IMR-90 (cell line): ENCODE measurements around the gene ZSCAN5A. TPM values are rescaled to one million over a fixed set of nuclear protein-coding genes. Genes with fewer than 3 reads are reported as not detected.

Source experiments
- ATAC-seq: fragments of 200-7000 bp; cut with Tn5 transposase; 2 replicates; pipeline ENCODE4 v1.9.1; 2020; ENCODE audit warnings: low read depth, mild to moderate bottlenecking, moderate library complexity
- BruUV-seq: library from RNA; stranded (reverse); fragments of 400-500 nt; replicated peaks from 2 replicates; lab custom pipeline; 2021; lab: Mats Ljungman, UMichigan
- CTCF ChIA-PET: fragments of 300-600 bp; formaldehyde crosslinking; extraction: SDS; loops from one replicate; lab custom pipeline; 2021; ENCODE audit warnings: antibody characterized with exemption; lab: Yijun Ruan, JAX
- POLR2A ChIA-PET: fragments of 300-600 bp; sonication (Branson Sonifier 250); formaldehyde crosslinking; loops from one replicate; lab custom pipeline; 2022; ENCODE audit warnings: antibody characterized with exemption; ENCODE audit not compliant: unreplicated experiment; lab: Charles Lee
- DNase-seq: peaks from one replicate; pipeline ENCODE4 v3.0.0; 2013
- H2AFZ ChIP-seq: replicated peaks from 2 replicates; pipeline ENCODE3; 2013; ENCODE audit warnings: low read length, mild to moderate bottlenecking; ENCODE audit not compliant: poor library complexity
- H2AK5ac ChIP-seq: 2 replicates; pipeline ENCODE4 v1.6.1; 2013; ENCODE audit warnings: low read depth, low read length, inconsistent platforms
- H2AK9ac ChIP-seq: replicated peaks from 2 replicates; pipeline ENCODE3; 2013; ENCODE audit warnings: mild to moderate bottlenecking, low read depth, low read length, moderate library complexity; ENCODE audit not compliant: poor library complexity
- H2BK120ac ChIP-seq: 2 replicates; pipeline ENCODE4 v1.6.1; 2013; ENCODE audit warnings: low read depth, low read length, inconsistent platforms
- H2BK15ac ChIP-seq: 3 replicates; pipeline ENCODE4 v1.6.1; 2013; ENCODE audit warnings: low read depth, low read length, inconsistent platforms
- H2BK20ac ChIP-seq: 2 replicates; pipeline ENCODE4 v1.6.1; 2013; ENCODE audit warnings: low read depth, mild to moderate bottlenecking, inconsistent platforms, low read length, moderate library complexity
- H2BK5ac ChIP-seq: 2 replicates; pipeline ENCODE4 v1.6.1; 2013; ENCODE audit warnings: mild to moderate bottlenecking, low read depth, low read length, inconsistent platforms; ENCODE audit not compliant: poor library complexity, severe bottlenecking
- H3K14ac ChIP-seq: replicated peaks from 2 replicates; pipeline ENCODE4 v1.6.1; 2013; ENCODE audit warnings: low read depth, low read length, inconsistent platforms
- H3K18ac ChIP-seq: 2 replicates; pipeline ENCODE4 v1.6.1; 2013; ENCODE audit warnings: low read depth, low read length, control low read depth
- H3K23ac ChIP-seq: 2 replicates; pipeline ENCODE4 v1.6.1; 2013; ENCODE audit warnings: low read depth, low read length, inconsistent platforms
- H3K27ac ChIP-seq: 2 replicates; pipeline ENCODE4 v1.5.1; 2013; ENCODE audit warnings: mild to moderate bottlenecking, control low read depth, low read length; ENCODE audit not compliant: insufficient read depth
- H3K27me3 ChIP-seq: 2 replicates; pipeline ENCODE4 v1.6.1; 2013; ENCODE audit warnings: low read length; ENCODE audit not compliant: control insufficient read depth, insufficient read depth
- H3K36me3 ChIP-seq: 2 replicates; pipeline ENCODE4 v1.6.1; 2013; ENCODE audit warnings: low read length, mixed read lengths; ENCODE audit not compliant: control insufficient read depth, insufficient read depth
- H3K4ac ChIP-seq: 2 replicates; pipeline ENCODE4 v1.6.1; 2013; ENCODE audit warnings: low read depth, low read length, inconsistent platforms
- H3K4me1 ChIP-seq: 2 replicates; pipeline ENCODE4 v1.6.1; 2013; ENCODE audit warnings: low read length, mixed read lengths; ENCODE audit not compliant: control insufficient read depth, insufficient read depth
- H3K4me2 ChIP-seq: 2 replicates; pipeline ENCODE4 v1.6.1; 2013; ENCODE audit warnings: low read depth, mild to moderate bottlenecking, control low read depth, low read length, moderate library complexity
- H3K4me3 ChIP-seq: 2 replicates; pipeline ENCODE4 v1.5.1; 2013; ENCODE audit warnings: low read depth, mild to moderate bottlenecking, control low read depth, low read length, moderate library complexity; ENCODE audit not compliant: insufficient read depth
- H3K56ac ChIP-seq: 2 replicates; pipeline ENCODE4 v1.6.1; 2013; ENCODE audit warnings: low read length, inconsistent platforms; ENCODE audit not compliant: insufficient read depth; ENCODE audit errors: extremely low read depth
- H3K79me1 ChIP-seq, 2 experiments: 2 replicates each; pipeline ENCODE4 v1.6.1; 2013; ENCODE audit warnings: low read length in 2 of 2, inconsistent platforms in 1 of 2, low read depth in 1 of 2
- H3K9ac ChIP-seq: 2 replicates; pipeline ENCODE4 v1.6.1; 2013; ENCODE audit warnings: low read depth, low read length, control low read depth
- H3K9me1 ChIP-seq: 2 replicates; pipeline ENCODE4 v1.6.1; 2013; ENCODE audit warnings: low read length, inconsistent platforms; ENCODE audit not compliant: insufficient read depth
- H3K9me3 ChIP-seq: 2 replicates; pipeline ENCODE4 v1.6.1; 2013; ENCODE audit warnings: low read length; ENCODE audit not compliant: control insufficient read depth, insufficient read depth
- H4K20me1 ChIP-seq: 2 replicates; pipeline ENCODE4 v1.6.1; 2013; ENCODE audit warnings: low read length, inconsistent platforms; ENCODE audit not compliant: insufficient read depth
- H4K5ac ChIP-seq: 2 replicates; pipeline ENCODE4 v1.6.1; 2013; ENCODE audit warnings: mild to moderate bottlenecking, low read depth, low read length, control low read depth
- H4K8ac ChIP-seq, 2 experiments: 2 replicates each; pipeline ENCODE4 v1.6.1; 2013; ENCODE audit warnings: low read depth in 2 of 2, low read length in 2 of 2, control low read depth in 1 of 2, inconsistent platforms in 1 of 2
- H4K91ac ChIP-seq: 2 replicates; pipeline ENCODE4 v1.6.1; 2013; ENCODE audit warnings: low read depth, low read length, inconsistent platforms; ENCODE audit not compliant: insufficient read depth
- BHLHE40 ChIP-seq: fragments of 150-350 bp; IDR thresholded peaks from 2 replicates; pipeline ENCODE4 v1.6.1; 2016; ENCODE audit warnings: mild to moderate bottlenecking, low read depth, low read length
- CEBPB ChIP-seq: IDR thresholded peaks from 2 replicates; pipeline ENCODE4 v1.6.1; 2012; ENCODE audit warnings: low read depth, low read length, improper control_type of control experiment
- CHD1 ChIP-seq: IDR thresholded peaks from 2 replicates; pipeline ENCODE4 v1.6.1; 2012; ENCODE audit warnings: low read depth, low read length, improper control_type of control experiment
- FOS ChIP-seq: fragments of 150-350 bp; IDR thresholded peaks from 2 replicates; pipeline ENCODE4 v1.6.1; 2016; ENCODE audit warnings: low read depth, low read length
- MAFK ChIP-seq: IDR thresholded peaks from 2 replicates; pipeline ENCODE4 v1.6.1; 2012; ENCODE audit warnings: low read depth, low read length, improper control_type of control experiment
- MAZ ChIP-seq: IDR thresholded peaks from 2 replicates; pipeline ENCODE4 v1.6.1; 2012; ENCODE audit warnings: low read depth, mild to moderate bottlenecking, low read length, improper control_type of control experiment, moderate library complexity, borderline replicate concordance
- MXI1 ChIP-seq: IDR thresholded peaks from 2 replicates; pipeline ENCODE4 v1.6.1; 2012; ENCODE audit warnings: low read depth, mild to moderate bottlenecking, low read length, moderate library complexity, borderline replicate concordance
- NFE2L2 ChIP-seq: fragments of 150-350 bp; IDR thresholded peaks from 2 replicates; pipeline ENCODE4 v1.6.1; 2016; ENCODE audit warnings: low read depth, mild to moderate bottlenecking, low read length
- POLR2A ChIP-seq: IDR thresholded peaks from 2 replicates; pipeline ENCODE4 v1.6.1; 2012; ENCODE audit warnings: mild to moderate bottlenecking, low read depth, low read length
- RAD21 ChIP-seq: IDR thresholded peaks from 2 replicates; pipeline ENCODE4 v1.6.1; 2012; ENCODE audit warnings: low read length, improper control_type of control experiment
- RCOR1 ChIP-seq: IDR thresholded peaks from 2 replicates; pipeline ENCODE4 v1.6.1; 2012; ENCODE audit warnings: mild to moderate bottlenecking, low read length, improper control_type of control experiment; ENCODE audit not compliant: insufficient replicate concordance
- RFX5 ChIP-seq: IDR thresholded peaks from 2 replicates; pipeline ENCODE4 v1.8.0; 2012; ENCODE audit warnings: low read depth, mild to moderate bottlenecking, low read length, moderate library complexity
- SMC3 ChIP-seq: fragments of 150-350 bp; IDR thresholded peaks from 2 replicates; pipeline ENCODE4 v1.6.1; 2016; ENCODE audit warnings: low read depth, mild to moderate bottlenecking, antibody characterized with exemption, low read length, moderate library complexity
- WGBS, 2 experiments: methylation state at CpG; one replicate each; pipeline versions ENCODE4 v1.1.5 to v1.1.7; 2013; ENCODE audit warnings: missing lambda C conversion rate in 2 of 2; ENCODE audit not compliant: insufficient read length in 1 of 2; ENCODE audit errors: extremely low coverage in 2 of 2; 5-methylcytosine and 5-hydroxymethylcytosine counted together
- dilution Hi-C: fragments of 300-500 bp; cut with HindIII; formaldehyde crosslinking; loops from one replicate; pipeline ENCODE4 v1.14.3; 2018; ENCODE audit warnings: low sequenced_read_pairs; ENCODE audit not compliant: unreplicated experiment
- in situ Hi-C: fragments of 300-500 bp; cut with MboI; formaldehyde crosslinking; loops from 3 replicates; pipeline ENCODE4 v1.14.3; 2019; ENCODE audit warnings: low sequenced_read_pairs, inconsistent platforms, mixed read lengths
- intact Hi-C: fragments of 100-400 bp; cut with micrococcal nuclease; formaldehyde crosslinking; loops from 2 replicates; pipeline ENCODE4 v1.10.0; 2022
- polyA plus RNA-seq, 3 experiments: library from polyadenylated mRNA; depleted of rRNA; stranded (reverse); fragments of >200 nt; gene quantifications; 2 replicates each; pipeline ENCODE4 v1.2.3, GENCODE V29; 2012; ENCODE audit warnings: low replicate concordance in 1 of 3
- total RNA-seq: library from RNA; depleted of rRNA; stranded (reverse); fragments of >200 nt; gene quantifications from 2 replicates; pipeline ENCODE4 v1.2.3, GENCODE V29; 2012
- TF ChIP-seq, protein P1 (sequence below): fragments of 150-350 bp; IDR thresholded peaks from 2 replicates; pipeline ENCODE4 v1.6.1; 2017; ENCODE audit warnings: mild to moderate bottlenecking, antibody characterized with exemption, low read length, low read depth
- TF ChIP-seq, protein P2 (sequence below): fragments of 150-350 bp; IDR thresholded peaks from 2 replicates; pipeline ENCODE4 v1.6.1; 2016; ENCODE audit warnings: low read depth, mild to moderate bottlenecking, low read length, moderate library complexity, borderline replicate concordance
- TF ChIP-seq, protein P3 (sequence below): conservative IDR thresholded peaks from 2 replicates; pipeline ENCODE4 v1.5.1; 2012; ENCODE audit warnings: mild to moderate bottlenecking, low read depth, low read length, improper control_type of control experiment

Gene ZSCAN5A
- total and polyA plus RNA-seq, 2 of the 4 experiments (the other 2 are of a cell fraction): 4.3 to 5.0 TPM

DNA sequence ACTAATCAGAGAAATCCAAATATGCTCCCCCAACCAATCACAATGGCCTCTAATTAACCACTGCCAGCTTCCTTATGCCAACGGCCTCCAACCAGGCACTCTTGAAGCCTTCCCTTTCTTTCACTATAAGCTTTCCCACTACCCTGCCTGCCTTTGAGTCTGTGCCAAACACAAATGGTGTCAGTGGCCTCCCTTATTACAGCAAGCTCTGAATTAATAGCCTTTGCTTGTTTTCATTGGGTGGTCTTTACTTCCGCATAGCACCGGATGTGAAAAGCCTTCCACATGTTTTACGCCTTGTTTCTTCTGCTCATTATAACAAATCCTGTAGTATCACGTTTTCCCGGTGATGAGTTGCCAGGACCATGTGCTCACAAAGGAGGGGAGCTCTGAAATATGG lies 43.5 kb downstream of the ZSCAN5A start:
- Histone ChIP-seq H4K20me1 (no peaks in the 10 kb centered on the region), H4K5ac (no peak overlapping the region), H2BK20ac (no peak overlapping the region), H2AFZ (no peak overlapping the region), H3K4me1 (no peaks in the 10 kb centered on the region), H3K9me3 (no peaks in the 10 kb centered on the region), H2BK15ac (no peak overlapping the region), H2BK120ac (no peak overlapping the region), H3K27ac (no peak overlapping the region), H2AK5ac (no peak overlapping the region), H3K18ac (no peak overlapping the region), H2BK5ac (no peak overlapping the region), H3K23ac (no peak overlapping the region), H3K4ac (no peak overlapping the region), H3K9ac (no peak overlapping the region), H4K91ac (no peak overlapping the region), H4K8ac (no peak overlapping the region), H3K36me3 (no peaks in the 10 kb centered on the region), H3K79me1 (no peaks in the 10 kb centered on the region), H2AK9ac (no peak overlapping the region), H3K4me3 (no peak overlapping the region), H3K4me2 (no peak overlapping the region), H3K14ac (no peak overlapping the region), H3K56ac (no peak overlapping the region), H3K9me1 (no peaks in the 10 kb centered on the region), H3K27me3 (no peaks in the 10 kb centered on the region)
- no peak for ATAC-seq
- no peak for DNase-seq
- intact Hi-C loops: no loop called here
- CTCF ChIA-PET: no interaction called here
- dilution Hi-C loops: no loop called here
- in situ Hi-C loops: no loop called here
- TF ChIP-seq, protein P1, sequence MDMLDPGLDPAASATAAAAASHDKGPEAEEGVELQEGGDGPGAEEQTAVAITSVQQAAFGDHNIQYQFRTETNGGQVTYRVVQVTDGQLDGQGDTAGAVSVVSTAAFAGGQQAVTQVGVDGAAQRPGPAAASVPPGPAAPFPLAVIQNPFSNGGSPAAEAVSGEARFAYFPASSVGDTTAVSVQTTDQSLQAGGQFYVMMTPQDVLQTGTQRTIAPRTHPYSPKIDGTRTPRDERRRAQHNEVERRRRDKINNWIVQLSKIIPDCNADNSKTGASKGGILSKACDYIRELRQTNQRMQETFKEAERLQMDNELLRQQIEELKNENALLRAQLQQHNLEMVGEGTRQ: no peak
- TF ChIP-seq MXI1: no peak
- TF ChIP-seq, protein P2, sequence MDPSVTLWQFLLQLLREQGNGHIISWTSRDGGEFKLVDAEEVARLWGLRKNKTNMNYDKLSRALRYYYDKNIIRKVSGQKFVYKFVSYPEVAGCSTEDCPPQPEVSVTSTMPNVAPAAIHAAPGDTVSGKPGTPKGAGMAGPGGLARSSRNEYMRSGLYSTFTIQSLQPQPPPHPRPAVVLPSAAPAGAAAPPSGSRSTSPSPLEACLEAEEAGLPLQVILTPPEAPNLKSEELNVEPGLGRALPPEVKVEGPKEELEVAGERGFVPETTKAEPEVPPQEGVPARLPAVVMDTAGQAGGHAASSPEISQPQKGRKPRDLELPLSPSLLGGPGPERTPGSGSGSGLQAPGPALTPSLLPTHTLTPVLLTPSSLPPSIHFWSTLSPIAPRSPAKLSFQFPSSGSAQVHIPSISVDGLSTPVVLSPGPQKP: no peak
- TF ChIP-seq SMC3: no peak
- TF ChIP-seq RFX5: no peak
- TF ChIP-seq CEBPB: no peak
- TF ChIP-seq RAD21: no peak
- no peak for TF ChIP-seq CHD1
- TF ChIP-seq FOS: no peak
- TF ChIP-seq BHLHE40: no peak
- TF ChIP-seq MAZ: no peak
- TF ChIP-seq MAFK: no peak
- TF ChIP-seq RCOR1: no peak
- no peak for TF ChIP-seq POLR2A
- TF ChIP-seq, protein P3, sequence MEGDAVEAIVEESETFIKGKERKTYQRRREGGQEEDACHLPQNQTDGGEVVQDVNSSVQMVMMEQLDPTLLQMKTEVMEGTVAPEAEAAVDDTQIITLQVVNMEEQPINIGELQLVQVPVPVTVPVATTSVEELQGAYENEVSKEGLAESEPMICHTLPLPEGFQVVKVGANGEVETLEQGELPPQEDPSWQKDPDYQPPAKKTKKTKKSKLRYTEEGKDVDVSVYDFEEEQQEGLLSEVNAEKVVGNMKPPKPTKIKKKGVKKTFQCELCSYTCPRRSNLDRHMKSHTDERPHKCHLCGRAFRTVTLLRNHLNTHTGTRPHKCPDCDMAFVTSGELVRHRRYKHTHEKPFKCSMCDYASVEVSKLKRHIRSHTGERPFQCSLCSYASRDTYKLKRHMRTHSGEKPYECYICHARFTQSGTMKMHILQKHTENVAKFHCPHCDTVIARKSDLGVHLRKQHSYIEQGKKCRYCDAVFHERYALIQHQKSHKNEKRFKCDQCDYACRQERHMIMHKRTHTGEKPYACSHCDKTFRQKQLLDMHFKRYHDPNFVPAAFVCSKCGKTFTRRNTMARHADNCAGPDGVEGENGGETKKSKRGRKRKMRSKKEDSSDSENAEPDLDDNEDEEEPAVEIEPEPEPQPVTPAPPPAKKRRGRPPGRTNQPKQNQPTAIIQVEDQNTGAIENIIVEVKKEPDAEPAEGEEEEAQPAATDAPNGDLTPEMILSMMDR: no peak
- no peak for TF ChIP-seq NFE2L2
- POLR2A ChIA-PET: no interaction called here
- BruUV-seq: no TSS peak
- no CpG with 5 or more reads among the region's 6 CpGs for WGBS, 2 experiments
